ENCODE measurements around the gene TNIK. TPM values are rescaled to one million over a fixed set of nuclear protein-coding genes. Genes with fewer than 3 reads are reported as not detected.

TNIK gene
- total RNA-seq, 4 donors from 2014 or later = 30.3 to 39.0 (median 36.8) TPM

GRCh38 chr3:171401432-171401831 lies 58.8 kb downstream of the TNIK start:
- H3K36me3 ChIP-seq = no peaks in the 10 kb centered on the region
- no peak for TF ChIP-seq POLR2A (IDR thresholded peaks at IDR 0.05; ENCODE audit: low read depth)
- no peak for TF ChIP-seq CTCF (IDR thresholded peaks at IDR 0.05)
- TF ChIP-seq EP300 (IDR thresholded peaks at IDR 0.05) = no peak
- no peak for TF ChIP-seq POLR2AphosphoS5 (IDR thresholded peaks at IDR 0.05)
- DNase-seq (ENCODE audit: extremely low spot score) = no peak
- H3K27me3 ChIP-seq = no peaks in the 10 kb centered on the region
- H3K9me3 ChIP-seq = no peaks in the 10 kb centered on the region
- WGBS = 56% methylated on average over 1 of the region's 1 CpG
- H3K4me1 ChIP-seq = peaks cover 30 to 64% (median 46%) of the 10 kb centered on the region in 4 donors
- intact Hi-C loops (cut with DNase I) = no loop called here
- H3K27ac ChIP-seq (replicated peaks in 1 of 4) = no peak overlapping the region
- no peak overlapping the region for H3K4me3 ChIP-seq

GRCh38 chr3:171399842-171400241 lies 60.4 kb downstream of the TNIK start:
- Histone ChIP-seq H3K4me3 (no peak overlapping the region), H3K4me1 (peaks cover 25 to 67% (median 48%) of the 10 kb centered on the region in 4 donors), H3K27me3 (no peaks in the 10 kb centered on the region), H3K27ac (replicated peaks in 1 of 4) (no peak overlapping the region), H3K9me3 (no peaks in the 10 kb centered on the region), H3K36me3 (no peaks in the 10 kb centered on the region)
- intact Hi-C loops (cut with DNase I) = no loop called here
- WGBS = 73% methylated on average over 2 of the region's 2 CpGs
- no peak for DNase-seq (ENCODE audit: extremely low spot score)
- TF ChIP-seq EP300 (IDR thresholded peaks at IDR 0.05) (no peak), POLR2A (IDR thresholded peaks at IDR 0.05; ENCODE audit: low read depth) (no peak), POLR2AphosphoS5 (IDR thresholded peaks at IDR 0.05) (no peak), CTCF (IDR thresholded peaks at IDR 0.05) (no peak)

GRCh38 chr3:171398343-171398742 lies 61.9 kb downstream of the TNIK start:
- H3K4me1 ChIP-seq = peaks cover 15 to 56% (median 35%) of the 10 kb centered on the region in 4 donors
- intact Hi-C loops (cut with DNase I) = no loop called here
- DNase-seq (ENCODE audit: extremely low spot score) = no peak
- no peaks in the 10 kb centered on the region for H3K9me3 ChIP-seq
- 95% methylated on average over 2 of the region's 2 CpGs for WGBS
- H3K27me3 ChIP-seq = no peaks in the 10 kb centered on the region
- H3K27ac ChIP-seq (replicated peaks in 1 of 4) = no peak overlapping the region
- H3K4me3 ChIP-seq = no peak overlapping the region
- TF ChIP-seq POLR2AphosphoS5 (IDR thresholded peaks at IDR 0.05) = no peak
- TF ChIP-seq CTCF (IDR thresholded peaks at IDR 0.05) = no peak
- TF ChIP-seq EP300 (IDR thresholded peaks at IDR 0.05) = no peak
- no peak for TF ChIP-seq POLR2A (IDR thresholded peaks at IDR 0.05; ENCODE audit: low read depth)
- no peaks in the 10 kb centered on the region for H3K36me3 ChIP-seq

GRCh38 chr3:171397089-171397488 lies 63.1 kb downstream of the TNIK start:
- Histone ChIP-seq H3K27me3 (no peaks in the 10 kb centered on the region), H3K4me1 (peaks cover 26 to 63% (median 43%) of the 10 kb centered on the region in 4 donors), H3K9me3 (no peaks in the 10 kb centered on the region), H3K36me3 (no peaks in the 10 kb centered on the region), H3K27ac (replicated peaks in 1 of 4) (no peak overlapping the region), H3K4me3 (no peak overlapping the region)
- no peak for DNase-seq (ENCODE audit: extremely low spot score)
- no peak for TF ChIP-seq CTCF (IDR thresholded peaks at IDR 0.05)
- TF ChIP-seq POLR2A (IDR thresholded peaks at IDR 0.05; ENCODE audit: low read depth) = no peak
- no peak for TF ChIP-seq EP300 (IDR thresholded peaks at IDR 0.05)
- no peak for TF ChIP-seq POLR2AphosphoS5 (IDR thresholded peaks at IDR 0.05)
- 90% methylated on average over 3 of the region's 3 CpGs for WGBS
- intact Hi-C loops (cut with DNase I) = no loop called here

- no peak for TF ChIP-seq CTCF (IDR thresholded peaks at IDR 0.05)
- TF ChIP-seq EP300 (IDR thresholded peaks at IDR 0.05) = no peak
- TF ChIP-seq POLR2A (IDR thresholded peaks at IDR 0.05; ENCODE audit: low read depth) = no peak
- no peak for TF ChIP-seq POLR2AphosphoS5 (IDR thresholded peaks at IDR 0.05)
- intact Hi-C loops (cut with DNase I) = no loop called here
- Histone ChIP-seq H3K9me3 (peaks cover 0 to 5% (median 0%) of the 10 kb centered on the region in 4 donors), H3K27me3 (no peaks in the 10 kb centered on the region), H3K36me3 (no peaks in the 10 kb centered on the region), H3K4me3 (no peak overlapping the region), H3K27ac (replicated peaks in 1 of 4) (no peak overlapping the region), H3K4me1 (peaks cover 26 to 52% (median 39%) of the 10 kb centered on the region in 4 donors)
- DNase-seq (ENCODE audit: extremely low spot score) = no peak
- 68% methylated on average over 3 of the region's 3 CpGs for WGBS
Measured at GRCh38 chr3:171396048-171396447, 64.2 kb downstream of the TNIK start.

Measured in esophagus muscularis mucosa (tissue), 4 donors.